Jurkat, Clone E6-1 (cell line): Measurements from ENCODE around the gene CCNK.

Experiments used
- DNase-seq: peaks from one replicate; pipeline ENCODE4 v3.0.0-alpha.2; 2011; ENCODE audit warnings: low read depth, low spot score
- H3K4me3 ChIP-seq: 2 replicates; pipeline ENCODE4 v1.5.1; 2011; ENCODE audit warnings: mild to moderate bottlenecking, low read length, control low read depth, moderate library complexity

The CCNK gene

GRCh38 chr14:99463974-99464373 is 17.2 kb upstream of the CCNK start:
- no peak for DNase-seq

DNA sequence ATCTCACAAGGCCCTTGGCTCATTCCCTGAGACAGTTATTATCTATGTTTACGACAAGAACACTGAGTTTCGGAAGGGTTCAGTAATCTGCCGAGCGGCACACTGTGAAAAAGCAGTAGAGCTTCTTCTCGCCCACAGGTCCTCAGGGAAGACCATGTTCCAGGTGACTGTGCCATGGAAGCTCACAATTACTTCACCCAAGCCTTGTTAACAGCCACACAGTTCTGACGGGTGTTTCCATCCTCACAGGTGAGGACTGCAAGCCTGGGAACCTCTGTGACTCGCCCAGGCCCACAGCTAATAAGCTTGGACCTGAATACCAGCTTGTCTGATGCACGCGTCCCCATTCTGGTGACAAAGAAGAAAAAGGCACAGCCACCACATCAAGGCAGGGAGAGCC is 15.9 kb upstream of the CCNK start:
- no peak overlapping the region for H3K4me3 ChIP-seq
- no peak for DNase-seq

More at GRCh38 chr14:99463974-99464373, 17.2 kb upstream of the CCNK start:
- H3K4me3 ChIP-seq = no peak overlapping the region

GRCh38 chr14:99466758-99467157 is 14.5 kb upstream of the CCNK start:
- DNase-seq = no peak
- H3K4me3 ChIP-seq = no peak overlapping the region

GRCh38 chr14:99467336-99468078 is 13.7 kb upstream of the CCNK start:
- H3K4me3 ChIP-seq = no peak overlapping the region
- no peak for DNase-seq

DNA sequence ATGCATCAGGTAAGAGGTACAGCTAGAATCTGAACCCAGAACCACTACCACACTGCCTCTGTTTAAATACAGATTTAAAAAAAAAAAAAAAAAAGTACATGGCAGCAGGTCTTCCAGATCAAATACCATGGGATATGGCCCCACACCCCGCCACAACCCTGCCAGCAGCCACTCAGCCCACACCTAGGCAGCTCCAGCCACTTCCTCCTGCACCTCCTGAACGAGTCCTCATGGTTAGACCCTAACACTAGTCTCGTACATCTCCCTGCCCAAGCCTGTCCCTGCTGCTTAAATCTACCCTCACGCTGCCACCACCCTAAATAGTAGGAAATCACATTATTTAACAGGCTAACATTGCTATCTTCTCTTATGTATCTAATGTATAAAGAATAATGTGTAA is 13.1 kb upstream of the CCNK start:
- no peak for DNase-seq
- H3K4me3 ChIP-seq = no peak overlapping the region

DNA sequence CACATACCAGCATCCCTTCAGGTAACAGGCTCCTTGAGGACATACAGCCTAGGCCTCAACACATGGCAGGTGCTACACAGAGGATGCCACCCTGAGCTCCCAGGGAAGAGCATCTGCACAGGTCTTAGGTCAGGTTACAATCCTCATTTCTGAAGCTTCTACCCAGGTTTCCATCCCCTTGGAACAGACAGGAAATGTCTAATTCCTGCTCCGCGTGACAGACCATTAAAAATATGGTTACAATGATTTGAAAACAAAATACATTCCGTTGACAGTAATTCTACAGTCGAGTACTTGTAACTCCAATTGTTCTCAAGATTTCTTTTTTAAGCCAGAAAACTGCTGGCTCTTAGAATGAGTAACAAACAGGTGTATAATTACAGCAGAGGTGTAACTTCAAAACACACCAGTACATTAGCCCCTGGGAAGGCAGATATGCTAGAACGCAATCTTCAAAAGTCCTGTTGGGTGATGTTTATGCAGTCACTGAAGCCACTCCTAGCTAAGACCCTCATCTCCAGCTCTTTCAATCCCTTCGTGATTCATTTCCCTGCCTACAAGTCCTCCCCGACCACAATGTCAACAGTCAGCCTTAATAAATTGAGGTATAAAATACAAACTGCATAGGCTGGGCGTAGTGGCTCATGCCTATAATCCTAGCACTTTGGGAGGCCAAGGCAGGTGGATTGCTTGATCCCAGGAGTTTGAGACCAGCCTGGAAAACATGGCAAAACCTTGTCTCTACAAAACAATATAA is 12.2 kb upstream of the CCNK start:
- no peak for DNase-seq
- no peak overlapping the region for H3K4me3 ChIP-seq

DNA sequence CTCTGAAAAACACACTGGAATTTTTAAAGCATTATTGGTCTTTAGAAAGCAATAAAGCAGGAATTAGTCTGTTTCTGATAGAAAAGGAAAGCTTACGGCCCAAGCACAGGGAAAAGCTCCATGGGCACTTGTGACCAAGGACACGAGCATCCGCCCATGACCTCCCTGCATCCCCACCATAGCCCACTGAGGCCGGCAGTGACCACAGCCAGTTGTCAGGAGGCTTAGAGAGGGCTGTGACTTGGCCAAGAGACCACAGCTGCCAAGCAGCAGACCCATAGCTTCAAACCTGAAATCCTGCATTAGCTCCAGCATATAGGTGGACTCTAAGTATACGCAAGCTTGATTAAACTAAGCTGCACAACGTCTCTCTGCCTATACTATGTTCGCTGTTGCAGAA is 9.5 kb upstream of the CCNK start:
- H3K4me3 ChIP-seq = no peak overlapping the region
- DNase-seq = no peak

DNA sequence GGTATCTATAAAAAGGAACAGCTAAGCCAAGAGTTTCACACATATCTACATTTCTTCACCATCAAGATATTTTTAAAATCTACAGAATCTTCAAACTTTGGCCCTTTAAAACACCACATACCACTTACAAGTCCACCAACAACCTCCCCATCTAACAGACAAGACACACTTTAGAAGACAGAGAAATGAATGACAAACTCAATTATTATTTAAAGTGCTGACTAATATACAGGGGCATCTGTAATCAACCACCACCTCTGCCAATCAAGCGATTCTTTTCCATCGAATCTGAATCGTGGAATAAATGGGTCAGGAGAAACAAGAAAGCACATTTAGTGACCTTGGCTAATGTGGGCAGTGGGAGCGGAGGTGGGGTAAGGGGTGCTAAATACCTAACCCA is 8.3 kb upstream of the CCNK start:
- DNase-seq = no peak
- H3K4me3 ChIP-seq = no peak overlapping the region

GRCh38 chr14:99473458-99473857 is 7.8 kb upstream of the CCNK start:
- H3K4me3 ChIP-seq = no peak overlapping the region
- no peak for DNase-seq

DNA sequence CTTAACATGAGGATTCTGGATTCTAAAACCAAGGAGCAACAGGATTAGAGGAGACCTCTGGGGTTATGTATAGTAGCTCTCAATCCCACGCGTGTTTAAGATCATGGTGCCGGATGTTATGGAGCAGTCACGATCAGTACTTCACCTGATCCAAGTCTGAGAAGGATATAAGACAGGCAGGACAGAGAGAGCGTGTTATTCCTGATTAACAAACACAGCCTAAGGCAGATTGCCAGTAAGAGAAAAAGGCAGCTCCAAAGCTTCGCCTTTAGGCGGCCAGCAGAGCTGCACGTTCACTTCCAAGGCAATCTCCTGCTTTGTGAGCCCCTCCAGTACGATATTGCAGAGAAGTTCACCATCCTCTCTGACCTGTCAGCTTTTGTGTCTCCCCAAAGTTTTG is 6.0 kb upstream of the CCNK start:
- H3K4me3 ChIP-seq = no peak overlapping the region
- DNase-seq = no peak

- DNase-seq = no peak
- H3K4me3 ChIP-seq = no peak overlapping the region
Observed at GRCh38 chr14:99475660-99476059, 5.5 kb upstream of the CCNK start.

- H3K4me3 ChIP-seq = no peak overlapping the region
- no peak for DNase-seq
Observed at GRCh38 chr14:99476864-99477263, 4.3 kb upstream of the CCNK start.

GRCh38 chr14:99478128-99478527 is 3.1 kb upstream of the CCNK start:
- DNase-seq = no peak
- H3K4me3 ChIP-seq = no peak overlapping the region

- H3K4me3 ChIP-seq = peak overlapping the region; percentile 78
- DNase-seq = no peak
Observed at GRCh38 chr14:99479160-99479905, 1.9 kb upstream of the CCNK start.

DNA sequence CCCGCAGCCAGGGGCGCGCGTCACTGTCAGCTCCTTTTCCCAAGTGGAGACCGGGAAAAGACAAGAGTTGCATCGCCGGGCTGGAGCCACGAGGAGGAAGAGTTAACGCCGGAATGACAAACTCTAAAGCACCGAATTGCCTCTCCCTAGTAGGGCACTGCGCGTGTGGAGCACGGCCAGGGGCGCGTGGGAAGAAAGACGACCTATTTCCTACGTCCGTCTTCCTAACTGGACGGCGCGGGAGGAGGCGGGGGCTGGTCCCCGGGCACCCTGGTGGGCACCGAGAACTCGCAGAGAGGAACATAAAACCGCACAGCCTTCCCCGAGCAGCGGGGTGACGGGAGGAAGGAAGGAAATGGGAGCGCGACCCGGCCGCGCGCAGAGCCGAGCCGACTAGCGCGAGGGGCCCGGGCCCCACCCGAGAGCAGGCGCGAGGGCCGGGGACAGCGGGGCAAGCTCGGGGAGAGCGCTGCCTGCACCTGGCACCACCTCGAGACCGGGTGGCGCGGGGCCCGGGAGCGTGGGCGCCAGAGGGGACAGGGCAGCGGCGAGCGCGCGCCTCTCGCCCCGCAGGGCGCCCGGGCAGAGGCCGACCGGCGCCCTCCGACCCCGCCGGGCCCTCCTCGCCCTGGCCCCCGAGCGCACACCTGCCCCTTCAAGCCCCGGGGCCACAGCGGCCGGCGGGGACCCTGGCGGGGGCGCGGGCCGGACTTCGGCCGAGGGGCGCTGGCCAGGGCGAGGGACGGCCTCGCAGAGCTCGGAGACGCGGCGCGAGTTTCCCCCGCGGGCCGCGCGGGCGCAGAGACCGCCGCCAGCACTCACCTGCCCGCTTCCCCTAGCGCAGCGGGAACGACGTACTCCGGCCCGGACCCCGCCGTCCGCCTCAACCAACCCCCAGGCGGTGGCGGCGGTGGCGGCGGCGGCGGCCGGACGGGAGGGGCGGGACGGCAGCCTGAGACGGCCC is 1.0 kb upstream of the CCNK start, which contains the start of gene SETD3:
Gene SETD3, minus strand, starts transcription at position 954 of the 964 bp plus-strand sequence. CDS start 15,054 bp downstream, outside the sequence.
- no peak for DNase-seq
- H3K4me3 ChIP-seq = peak within 1 kb of the TSS; percentile 81

GRCh38 chr14:99481745-99482099 is 513 bp downstream of the CCNK start:
- peak; percentile 26 for DNase-seq
- H3K4me3 ChIP-seq = peak overlapping the region; percentile 81

- no peak overlapping the region for H3K4me3 ChIP-seq
- no peak for DNase-seq
Observed at GRCh38 chr14:99484106-99484505, 2.9 kb downstream of the CCNK start.

- no peak overlapping the region for H3K4me3 ChIP-seq
- no peak for DNase-seq
Observed at GRCh38 chr14:99497341-99497740, 16.1 kb downstream of the CCNK start.

GRCh38 chr14:99497894-99498293 is 16.7 kb downstream of the CCNK start:
- H3K4me3 ChIP-seq = no peak overlapping the region
- no peak for DNase-seq
